Right atrium auricular region (tissue), 2 donors: ENCODE results near the gene MAJIN. TPM values are rescaled to one million over a fixed set of nuclear protein-coding genes. Genes with fewer than 3 reads are reported as not detected.

Experiments
- DNase-seq: peaks from one replicate; pipeline ENCODE4 v3.0.0-alpha.2; 2019; ENCODE audit warnings: low spot score
- H3K27ac ChIP-seq, 2 donors: fragments of 200-600 bp; sonication (generic); 1 replicate in 1 of 2; 2 replicates in 1 of 2; pipeline ENCODE4 v1.5.1; 2016 to 2019
- H3K27me3 ChIP-seq, 2 donors: fragments of 200-600 bp; sonication (generic); one replicate each; pipeline versions ENCODE4 v1.5.1 to v1.6.0; 2017 to 2019
- H3K36me3 ChIP-seq: fragments of 200-600 bp; sonication (generic); one replicate; pipeline ENCODE4 v1.5.1; 2016
- H3K4me1 ChIP-seq, 2 donors: fragments of 200-600 bp; sonication (generic); one replicate each; pipeline versions ENCODE4 v1.5.1 to v1.6.0; 2017 to 2019
- H3K4me3 ChIP-seq, 2 donors: fragments of 200-600 bp; sonication (generic); 1 replicate in 1 of 2; 2 replicates in 1 of 2; pipeline ENCODE4 v1.5.1; 2017 to 2019; ENCODE audit warnings: mild to moderate bottlenecking in 1 of 2, moderate library complexity in 1 of 2
- H3K9me3 ChIP-seq, 2 donors: fragments of 200-600 bp; sonication (generic); one replicate each; pipeline ENCODE4 v1.5.1; 2019
- CTCF ChIP-seq, 2 donors: fragments of 200-600 bp; sonication (generic); IDR thresholded peaks; one replicate each; pipeline ENCODE4 v1.5.1; 2019; ENCODE audit warnings: antibody characterized with exemption in 2 of 2
- total RNA-seq, 2 donors: library from RNA; depleted of rRNA; stranded (reverse); fragments of >200 nt; gene quantifications; one replicate each; pipeline ENCODE4 v1.1.0, GENCODE V29; 2016

Gene MAJIN
- total RNA-seq, 2 donors from 2014 or later = not detected

DNA sequence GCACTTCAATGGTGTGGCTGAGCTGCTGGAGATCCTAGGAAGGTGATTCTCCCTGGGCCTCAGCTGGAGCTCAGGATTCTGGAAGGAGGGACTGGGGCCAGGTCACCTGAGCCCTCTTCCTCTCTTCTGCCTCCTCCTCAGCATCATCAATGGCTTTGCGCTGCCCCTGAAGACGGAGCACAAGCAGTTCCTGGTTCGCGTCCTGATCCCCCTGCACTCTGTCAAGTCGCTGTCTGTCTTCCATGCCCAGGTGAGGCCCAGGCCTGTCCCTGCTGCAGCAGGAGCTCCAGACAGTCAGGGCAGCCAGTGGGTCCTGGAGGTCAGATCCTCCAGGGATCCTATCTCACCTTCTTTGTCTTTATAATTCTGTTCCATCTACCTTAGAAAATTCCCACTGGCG lies 41.6 kb downstream of the MAJIN start:
- no peaks in the 10 kb centered on the region for H3K9me3 ChIP-seq
- no peak for TF ChIP-seq CTCF (IDR thresholded peaks at IDR 0.05)
- H3K27me3 ChIP-seq = no peaks in the 10 kb centered on the region
- peaks cover 0 to 14% of the 10 kb centered on the region in 2 donors for H3K4me1 ChIP-seq
- no peak overlapping the region for H3K27ac ChIP-seq
- H3K4me3 ChIP-seq = no peak overlapping the region
- peaks cover 75% of the 10 kb centered on the region for H3K36me3 ChIP-seq
- no peak for DNase-seq

DNA sequence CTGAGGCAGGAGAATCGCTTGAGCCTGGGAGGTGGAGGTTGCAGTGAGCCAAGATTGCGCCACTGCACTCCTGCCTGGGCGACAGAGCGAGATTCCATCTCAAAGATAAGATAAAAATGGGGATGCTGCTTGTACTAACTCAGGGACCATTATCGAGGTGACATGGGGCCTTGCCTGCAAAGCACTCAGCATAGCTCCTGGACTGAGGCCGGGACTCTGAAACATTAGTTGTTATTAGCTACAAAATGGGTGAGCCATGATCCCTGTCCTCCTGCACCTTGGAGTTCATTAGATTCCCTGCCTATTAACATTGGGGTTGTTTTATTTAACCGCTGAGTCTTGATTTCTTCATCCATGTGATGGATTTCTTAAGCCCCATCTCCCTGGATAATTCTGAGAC lies 42.3 kb downstream of the MAJIN start:
- no peak overlapping the region for H3K4me3 ChIP-seq
- peaks cover 0 to 18% of the 10 kb centered on the region in 2 donors for H3K4me1 ChIP-seq
- DNase-seq = no peak
- H3K9me3 ChIP-seq = no peaks in the 10 kb centered on the region
- peaks cover 75% of the 10 kb centered on the region for H3K36me3 ChIP-seq
- TF ChIP-seq CTCF (IDR thresholded peaks at IDR 0.05) = no peak
- H3K27ac ChIP-seq = no peak overlapping the region
- no peaks in the 10 kb centered on the region for H3K27me3 ChIP-seq

- Histone ChIP-seq H3K27ac (no peak overlapping the region), H3K36me3 (peaks cover 70% of the 10 kb centered on the region), H3K9me3 (no peaks in the 10 kb centered on the region), H3K4me1 (peaks cover 0 to 18% of the 10 kb centered on the region in 2 donors), H3K4me3 (no peak overlapping the region), H3K27me3 (no peaks in the 10 kb centered on the region)
- no peak for TF ChIP-seq CTCF (IDR thresholded peaks at IDR 0.05)
- no peak for DNase-seq
Observed at GRCh38 chr11:64928957-64929356, 43.0 kb downstream of the MAJIN start.

- Histone ChIP-seq H3K36me3 (peaks cover 48% of the 10 kb centered on the region), H3K27ac (no peak overlapping the region), H3K27me3 (no peaks in the 10 kb centered on the region), H3K4me3 (no peak overlapping the region), H3K9me3 (no peaks in the 10 kb centered on the region), H3K4me1 (peaks cover 0 to 26% of the 10 kb centered on the region in 2 donors)
- DNase-seq = no peak
- TF ChIP-seq CTCF (IDR thresholded peaks at IDR 0.05) = no peak
Observed at GRCh38 chr11:64926689-64927088, 45.2 kb downstream of the MAJIN start.

DNA sequence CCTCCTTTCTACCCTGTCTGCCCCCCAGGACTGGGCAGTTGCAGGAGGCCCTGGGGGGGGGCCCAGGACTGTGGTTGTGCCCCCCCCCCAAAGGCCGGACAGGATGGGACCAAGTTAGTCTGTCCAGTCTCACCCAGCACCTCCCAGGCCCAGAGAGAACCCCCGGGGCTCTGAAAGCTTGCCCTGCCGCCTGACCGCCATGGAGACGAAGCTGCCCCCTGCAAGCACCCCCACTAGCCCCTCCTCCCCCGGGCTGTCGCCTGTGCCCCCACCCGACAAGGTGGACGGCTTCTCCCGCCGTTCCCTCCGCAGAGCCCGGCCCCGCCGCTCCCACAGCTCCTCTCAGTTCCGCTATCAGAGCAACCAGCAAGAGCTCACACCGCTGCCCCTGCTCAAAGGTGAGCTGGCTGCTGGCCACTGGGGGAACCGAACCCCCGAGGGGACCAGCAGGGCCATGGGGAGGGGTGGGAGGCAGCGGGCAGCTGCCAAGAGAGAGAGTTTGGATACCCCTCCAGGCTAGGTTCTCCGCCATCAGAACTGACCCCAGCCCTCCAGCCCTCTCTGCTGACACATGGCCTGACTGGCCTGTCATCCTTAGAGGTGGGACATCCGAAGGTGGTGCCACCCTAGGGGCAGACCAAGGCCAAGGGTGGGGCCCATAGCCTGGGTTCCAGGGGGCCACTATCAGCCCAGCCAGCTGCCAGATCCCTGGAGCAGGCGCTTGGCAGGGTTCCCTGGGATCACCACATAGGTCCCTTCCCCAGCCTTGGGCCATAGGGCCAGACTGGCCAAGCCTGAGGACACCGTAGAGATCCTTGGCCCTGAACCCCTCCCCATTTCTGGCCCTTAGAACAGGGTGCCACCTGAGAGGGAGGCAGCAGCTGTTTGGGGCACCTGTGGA lies 46.1 kb downstream of the MAJIN start:
- peak overlapping the region; percentile 95 to 96 for H3K4me3 ChIP-seq
- H3K4me1 ChIP-seq = peaks cover 0 to 26% of the 10 kb centered on the region in 2 donors
- H3K9me3 ChIP-seq = no peaks in the 10 kb centered on the region
- TF ChIP-seq CTCF (IDR thresholded peaks at IDR 0.05) = no peak
- no peak for DNase-seq
- no peaks in the 10 kb centered on the region for H3K27me3 ChIP-seq
- peak overlapping the region in 1 of 2 donors; percentile 98 for H3K27ac ChIP-seq
- peaks cover 39% of the 10 kb centered on the region for H3K36me3 ChIP-seq
